K562 (cell line): ENCODE results near the gene ZNF776. TPM values are rescaled to one million over a fixed set of nuclear protein-coding genes. Genes with fewer than 3 reads are reported as not detected.

ENCODE experiments used
- BHLHE40 ChIP-seq: IDR thresholded peaks from 2 replicates; pipeline ENCODE4 v1.6.1; 2011; ENCODE audit warnings: low read length, improper control_type of control experiment
- CREB3 ChIP-seq: fragments of 450-650 bp; conservative IDR thresholded peaks from 2 replicates; pipeline ENCODE4 v1.6.1; 2016; ENCODE audit warnings: missing genetic modification characterization, low read depth, mild to moderate bottlenecking, missing compliant biosample characterization, moderate library complexity
- E2F6 ChIP-seq, 2 experiments: IDR thresholded peaks; 2 replicates each; pipeline ENCODE4 v1.6.1; 2011; ENCODE audit warnings: borderline replicate concordance in 1 of 2, control low read depth in 1 of 2, low read depth in 1 of 2, low read length in 1 of 2, mild to moderate bottlenecking in 1 of 2, mixed read lengths in 1 of 2, moderate library complexity in 1 of 2; ENCODE audit not compliant: insufficient read depth in 1 of 2, insufficient read length in 1 of 2, poor library complexity in 1 of 2, severe bottlenecking in 1 of 2; ENCODE audit errors: extremely low read depth in 1 of 2
- HNRNPL ChIP-seq: fragments of 200-400 bp; formaldehyde crosslinking; IDR thresholded peaks from 2 replicates; pipeline ENCODE4 v1.6.1; 2017; ENCODE audit warnings: low read depth, mild to moderate bottlenecking, low read length
- JUNB ChIP-seq: fragments of 450-650 bp; formaldehyde crosslinking; conservative IDR thresholded peaks from 2 replicates; pipeline ENCODE4 v1.4.0; 2020; ENCODE audit warnings: mild to moderate bottlenecking
- POLR2A ChIP-seq: fragments of 450-650 bp; conservative IDR thresholded peaks from 2 replicates; pipeline ENCODE4 v1.6.1; 2016
- SETDB1 ChIP-seq: IDR thresholded peaks from one replicate; pipeline ENCODE4 v1.6.1; 2012; ENCODE audit warnings: low read length, control low read depth, inconsistent platforms
- SIN3A ChIP-seq, 2 experiments: fragments of 150-350 bp in 1 of 2; IDR thresholded peaks; 2 replicates each; pipeline ENCODE4 v1.6.1; 2011 to 2016; ENCODE audit warnings: borderline replicate concordance in 2 of 2, low read depth in 2 of 2, low read length in 2 of 2, mild to moderate bottlenecking in 2 of 2, moderate library complexity in 2 of 2; ENCODE audit not compliant: control insufficient read depth in 1 of 2
- SIX5 ChIP-seq, 2 experiments: IDR thresholded peaks; 2 replicates each; pipeline ENCODE4 v1.6.1; 2011; ENCODE audit warnings: low read length in 2 of 2, borderline replicate concordance in 1 of 2, low read depth in 1 of 2, mild to moderate bottlenecking in 1 of 2, moderate library complexity in 1 of 2; ENCODE audit not compliant: insufficient read depth in 1 of 2
- SUPT5H ChIP-seq: fragments of 450-650 bp; IDR thresholded peaks from 2 replicates; pipeline ENCODE4 v1.6.1; 2016
- TFE3 ChIP-seq: fragments of 450-650 bp; formaldehyde crosslinking; IDR thresholded peaks from 2 replicates; pipeline ENCODE4 v1.4.0; 2020; ENCODE audit warnings: mild to moderate bottlenecking, mixed read lengths
- ZNF174 ChIP-seq: fragments of 250-450 bp; sonication (Bioruptor Pico); IDR thresholded peaks from 2 replicates; pipeline ENCODE4 v1.4.0; 2020; ENCODE audit warnings: mild to moderate bottlenecking
- ZNF76 ChIP-seq: fragments of 250-450 bp; sonication (Bioruptor Pico); IDR thresholded peaks from 2 replicates; pipeline ENCODE4 v1.4.0; 2020; ENCODE audit warnings: mild to moderate bottlenecking, moderate library complexity, borderline replicate concordance
- ZNF764 ChIP-seq: fragments of 250-450 bp; sonication (Bioruptor Pico); IDR thresholded peaks from 2 replicates; pipeline ENCODE4 v1.4.0; 2020; ENCODE audit warnings: low read depth, mild to moderate bottlenecking, moderate library complexity
- ZNF785 ChIP-seq: fragments of 250-450 bp; sonication (Bioruptor Pico); IDR thresholded peaks from 2 replicates; pipeline ENCODE4 v1.4.0; 2020; ENCODE audit warnings: mild to moderate bottlenecking
- polyA plus RNA-seq, 8 experiments: library from polyadenylated mRNA; depleted of rRNA in 4 of 8; stranded (reverse) in 5 of 8; unstranded in 3 of 8; fragments of >200 nt; fragmentation: Nextera tagmentation in 2 of 8; fragmentation: Illumina TruSeq in 1 of 8; extraction: Ambion mirVana in 2 of 8; extraction: Trizol in 1 of 8; gene quantifications; 2 replicates each; pipeline versions ENCODE4 v1.2.1 to v1.2.3, GENCODE V29; 2011 to 2014; ENCODE audit warnings: inconsistent platforms in 1 of 8, missing spikeins in 1 of 8
- total RNA-seq, 7 experiments: library from RNA; depleted of rRNA in 6 of 7; stranded (reverse); fragments of >200 nt in 6 of 7; fragmentation: Illumina TruSeq in 2 of 7; extraction: Trizol in 2 of 7; gene quantifications; 2 replicates each; pipeline versions ENCODE4 v1.2.1 to v1.2.3, GENCODE V29; 2011 to 2021; ENCODE audit warnings: low replicate concordance in 1 of 7
- TF ChIP-seq, protein P1 (sequence below), 2 experiments: fragments of 150-350 bp in 1 of 2; IDR thresholded peaks; 2 replicates each; pipeline ENCODE4 v1.6.1; 2012 to 2016; ENCODE audit warnings: low read depth in 2 of 2, low read length in 2 of 2, mild to moderate bottlenecking in 1 of 2, moderate library complexity in 1 of 2

ZNF776 gene
- total and polyA plus RNA-seq, 9 of the 15 experiments (the other 6 are each of a cell fraction or from before 2014, with no cell fraction given) = 2.2 to 16.9 (median 8.2) TPM

- peak; percentile 68 to 71 for TF ChIP-seq E2F6 (IDR thresholded peaks at IDR 0.05; ENCODE audit: borderline replicate concordance in 1 of 2, extremely low read depth in 1 of 2, insufficient read depth in 1 of 2, insufficient read length in 1 of 2, low read depth in 1 of 2, low read length in 1 of 2, poor library complexity in 1 of 2, severe bottlenecking in 1 of 2)
- TF ChIP-seq SETDB1 = no peak
- no peak for TF ChIP-seq ZNF76 (CRISPR knock-in tag)
- peak; percentile 65 to 70; a peak in 1 of 4 replicates for TF ChIP-seq SIN3A (IDR thresholded peaks at IDR 0.05; ENCODE audit: borderline replicate concordance in 2 of 2, control insufficient read depth in 1 of 2, low read depth in 2 of 2, low read length in 2 of 2)
- TF ChIP-seq TFE3 (CRISPR knock-in tag) = no peak
- no peak for TF ChIP-seq ZNF174 (CRISPR knock-in tag)
- TF ChIP-seq CREB3 (tag) = no peak
- no peak for TF ChIP-seq JUNB (CRISPR knock-in tag)
- TF ChIP-seq SIX5 (IDR thresholded peaks at IDR 0.05; ENCODE audit: borderline replicate concordance in 1 of 2, insufficient read depth in 1 of 2, low read depth in 1 of 2, low read length in 2 of 2) = peak; percentile 84 to 85
- TF ChIP-seq HNRNPL = no peak
- TF ChIP-seq SUPT5H = peak; percentile 83
- TF ChIP-seq ZNF785 = no peak
- TF ChIP-seq POLR2A = peak; percentile 82
- TF ChIP-seq, protein P1, sequence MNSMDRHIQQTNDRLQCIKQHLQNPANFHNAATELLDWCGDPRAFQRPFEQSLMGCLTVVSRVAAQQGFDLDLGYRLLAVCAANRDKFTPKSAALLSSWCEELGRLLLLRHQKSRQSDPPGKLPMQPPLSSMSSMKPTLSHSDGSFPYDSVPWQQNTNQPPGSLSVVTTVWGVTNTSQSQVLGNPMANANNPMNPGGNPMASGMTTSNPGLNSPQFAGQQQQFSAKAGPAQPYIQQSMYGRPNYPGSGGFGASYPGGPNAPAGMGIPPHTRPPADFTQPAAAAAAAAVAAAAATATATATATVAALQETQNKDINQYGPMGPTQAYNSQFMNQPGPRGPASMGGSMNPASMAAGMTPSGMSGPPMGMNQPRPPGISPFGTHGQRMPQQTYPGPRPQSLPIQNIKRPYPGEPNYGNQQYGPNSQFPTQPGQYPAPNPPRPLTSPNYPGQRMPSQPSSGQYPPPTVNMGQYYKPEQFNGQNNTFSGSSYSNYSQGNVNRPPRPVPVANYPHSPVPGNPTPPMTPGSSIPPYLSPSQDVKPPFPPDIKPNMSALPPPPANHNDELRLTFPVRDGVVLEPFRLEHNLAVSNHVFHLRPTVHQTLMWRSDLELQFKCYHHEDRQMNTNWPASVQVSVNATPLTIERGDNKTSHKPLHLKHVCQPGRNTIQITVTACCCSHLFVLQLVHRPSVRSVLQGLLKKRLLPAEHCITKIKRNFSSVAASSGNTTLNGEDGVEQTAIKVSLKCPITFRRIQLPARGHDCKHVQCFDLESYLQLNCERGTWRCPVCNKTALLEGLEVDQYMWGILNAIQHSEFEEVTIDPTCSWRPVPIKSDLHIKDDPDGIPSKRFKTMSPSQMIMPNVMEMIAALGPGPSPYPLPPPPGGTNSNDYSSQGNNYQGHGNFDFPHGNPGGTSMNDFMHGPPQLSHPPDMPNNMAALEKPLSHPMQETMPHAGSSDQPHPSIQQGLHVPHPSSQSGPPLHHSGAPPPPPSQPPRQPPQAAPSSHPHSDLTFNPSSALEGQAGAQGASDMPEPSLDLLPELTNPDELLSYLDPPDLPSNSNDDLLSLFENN (IDR thresholded peaks at IDR 0.05; ENCODE audit: low read depth in 2 of 2, low read length in 2 of 2) = peak in 1 of 2 experiments; percentile 20; a peak in 1 of 4 replicates
- TF ChIP-seq BHLHE40 = peak; percentile 13; the same call in 1 of the 2 replicates
- no peak for TF ChIP-seq ZNF764 (CRISPR knock-in tag)
Measured at GRCh38 chr19:57769345-57770131, 22.9 kb downstream of the ZNF776 start, which contains the start of gene ZNF586 (continued).
